HG02884 (cell line): ENCODE data around the gene SLC15A3.
"Not testable (repeated sequence)": the region's sequence is repeated elsewhere in the genome, so short reads cannot be mapped to it uniquely, and the experiment has no call there.

Experiments
- ATAC-seq: cut with Tn5 transposase; IDR thresholded peaks from one replicate; pipeline ENCODE4 v1.9.1; 2021; ENCODE audit warnings: mild to moderate bottlenecking, moderate library complexity; ENCODE audit not compliant: unreplicated experiment

SLC15A3 gene

DNA sequence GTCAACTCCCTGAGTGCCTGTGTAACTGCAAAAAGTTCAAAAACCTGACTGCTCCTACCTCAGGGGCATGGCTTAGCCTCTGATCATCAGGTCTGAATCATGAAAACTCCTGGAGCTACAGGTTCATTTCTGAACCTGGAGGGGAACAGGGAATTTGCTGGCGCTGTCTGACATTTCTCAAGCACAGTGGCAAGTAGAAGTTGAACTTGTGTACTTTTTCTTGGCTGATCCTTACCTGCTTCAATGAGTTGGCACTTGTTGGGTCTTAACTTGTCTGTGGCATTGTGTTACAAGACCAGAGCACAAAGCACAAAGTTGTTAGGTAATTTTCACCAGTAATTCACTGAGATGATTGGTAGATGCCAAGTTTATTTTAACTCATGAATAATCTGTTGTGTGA lies 34.7 kb downstream of the SLC15A3 start:
- ATAC-seq, result no peak

DNA sequence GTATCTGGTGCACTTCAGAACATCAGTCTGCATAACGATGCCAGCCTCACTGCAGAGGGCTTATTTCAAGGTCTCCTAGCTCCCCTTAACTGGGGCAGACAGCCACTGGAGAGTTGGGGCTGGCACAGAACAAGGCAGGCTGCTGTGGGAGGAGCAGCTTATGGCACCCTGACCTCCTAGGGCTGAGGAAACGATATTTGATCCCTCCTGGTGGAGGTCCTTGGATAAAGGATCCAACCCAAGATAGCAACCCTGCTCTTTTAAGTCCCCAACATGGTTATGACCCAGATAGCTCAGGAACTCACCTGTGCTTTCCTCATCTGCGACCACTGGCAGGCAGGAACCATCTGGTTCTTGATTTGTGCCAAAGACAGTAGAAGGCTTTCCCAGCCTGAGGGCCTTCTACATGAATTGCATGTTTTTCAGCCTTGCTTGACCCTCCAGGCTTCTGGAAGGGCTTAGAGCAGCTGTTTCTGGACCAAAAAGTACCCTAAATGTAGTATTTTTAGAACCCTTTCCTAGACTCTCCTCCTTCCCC lies 35.2 kb downstream of the SLC15A3 start:
- ATAC-seq, result no peak

DNA sequence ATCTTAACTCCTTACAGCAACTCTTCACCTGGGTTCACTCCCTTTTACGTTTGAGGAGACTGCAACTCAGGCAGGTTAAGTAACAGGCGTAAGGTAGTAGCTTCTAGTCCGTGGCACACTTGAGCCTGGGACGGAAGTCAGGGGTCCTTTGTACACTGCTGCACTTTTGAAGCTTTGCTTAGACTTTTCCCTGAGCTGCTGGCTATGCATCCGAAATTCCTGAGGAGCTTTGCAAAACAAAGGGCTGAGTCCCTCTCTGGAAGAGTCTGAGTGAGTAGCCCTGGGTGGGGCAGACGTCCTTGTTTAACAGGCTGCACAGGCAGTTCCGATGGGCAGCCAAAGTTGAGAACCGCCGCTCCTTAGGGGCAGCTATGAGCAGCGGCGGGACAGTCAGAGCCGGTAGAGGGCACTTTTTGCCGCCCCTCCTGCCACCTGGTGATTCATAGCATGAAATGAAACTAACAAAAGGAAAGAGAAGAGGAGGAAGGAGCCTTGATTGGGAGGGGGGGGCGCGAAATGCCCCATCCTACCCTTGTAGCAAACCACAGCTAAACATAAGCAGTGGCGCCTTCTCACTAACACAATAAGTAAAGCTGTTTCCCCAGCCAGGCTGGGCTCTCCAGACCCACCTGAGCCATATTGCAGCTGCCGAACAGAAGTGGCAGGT lies 36.6 kb downstream of the SLC15A3 start:
- ATAC-seq, result peak; percentile 44

DNA sequence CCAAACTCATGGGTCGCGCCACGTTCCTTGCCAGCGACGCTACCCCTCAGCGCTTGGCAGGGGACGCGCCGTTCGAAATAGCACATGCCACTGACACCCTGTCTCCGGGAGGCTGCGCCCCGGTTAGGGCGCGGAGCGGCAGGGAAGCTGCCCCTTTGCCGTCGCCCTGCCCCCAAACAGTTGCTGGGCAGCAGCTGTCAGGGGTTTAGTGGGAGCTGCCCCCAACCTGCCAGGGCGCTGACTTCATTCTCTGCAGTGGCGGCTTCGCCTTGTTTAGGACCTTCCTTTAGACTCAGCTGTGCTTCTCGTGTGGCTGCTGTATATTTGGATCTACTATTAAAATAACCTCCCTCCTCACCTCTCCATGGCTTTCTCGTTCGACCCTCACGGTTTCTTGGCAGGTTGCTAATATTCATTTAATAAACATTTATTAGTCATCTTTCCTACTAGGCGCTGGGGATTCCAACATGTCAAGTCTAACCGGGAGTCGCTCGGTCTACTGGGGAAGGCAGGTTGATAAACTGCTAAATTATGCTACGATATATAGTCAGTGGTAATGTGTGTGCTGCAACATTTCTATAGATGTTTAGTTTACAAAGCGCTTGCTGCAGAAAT lies 37.2 kb downstream of the SLC15A3 start:
- ATAC-seq, result peak; percentile 0

- peak; percentile 40 for ATAC-seq
Observed at GRCh38 chr11:60913793-60914632, 38.0 kb downstream of the SLC15A3 start, which contains the start of gene TMEM109. Gene TMEM109 (plus strand): TSS chr11:60914158. CDS start chr11:60919694, 5,536 bp downstream.

- no peak for ATAC-seq
Observed at GRCh38 chr11:60912851-60913528, 39.0 kb downstream of the SLC15A3 start.

GRCh38 chr11:60912223-60912850 lies 39.6 kb downstream of the SLC15A3 start:
- ATAC-seq, result no peak

- ATAC-seq, result no peak
Observed at GRCh38 chr11:60910711-60911380, 41.1 kb downstream of the SLC15A3 start.

GRCh38 chr11:60910281-60910687 lies 41.7 kb downstream of the SLC15A3 start:
- peak; percentile 35 for ATAC-seq

GRCh38 chr11:60909680-60910280 lies 42.2 kb downstream of the SLC15A3 start:
- ATAC-seq, result not testable (repeated sequence)

- no peak for ATAC-seq
Observed at GRCh38 chr11:60908803-60909202, 43.2 kb downstream of the SLC15A3 start.

GRCh38 chr11:60906132-60906972 lies 45.6 kb downstream of the SLC15A3 start, which contains the start of gene PRPF19:
Gene PRPF19 (minus strand): TSS chr11:60906585. CDS start chr11:60906382, 203 bp downstream.
- peak; percentile 69 for ATAC-seq

DNA sequence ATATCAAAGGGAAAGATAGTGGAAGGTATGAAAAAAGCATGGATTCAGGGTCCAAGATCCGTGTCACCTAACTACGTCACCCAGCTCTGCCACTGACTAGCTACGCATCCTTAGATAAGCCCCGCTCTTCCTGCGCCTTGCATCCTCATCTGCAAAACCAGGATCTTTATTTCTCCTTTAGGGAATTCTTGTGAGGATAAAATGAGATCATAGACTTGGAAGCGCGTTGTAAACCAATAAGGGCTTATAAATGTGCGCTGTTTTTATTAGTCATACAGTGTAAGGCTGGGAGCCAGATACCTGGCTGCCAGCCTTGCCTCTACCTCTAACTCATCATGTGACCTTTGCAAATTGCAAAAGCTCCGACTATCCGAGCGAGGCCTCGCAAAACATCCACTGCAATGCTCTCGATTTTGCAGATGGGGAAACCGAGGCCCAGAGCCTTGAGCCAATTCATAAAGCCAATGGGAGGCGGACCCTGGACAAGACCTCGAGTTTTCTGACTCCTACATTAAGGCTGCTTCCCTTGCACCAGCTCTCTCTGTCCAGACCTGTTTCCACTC lies 46.3 kb downstream of the SLC15A3 start:
- no peak for ATAC-seq

- no peak for ATAC-seq
Observed at GRCh38 chr11:60905047-60905446, 46.9 kb downstream of the SLC15A3 start.

- no peak for ATAC-seq
Observed at GRCh38 chr11:60902625-60903024, 49.4 kb downstream of the SLC15A3 start.

DNA sequence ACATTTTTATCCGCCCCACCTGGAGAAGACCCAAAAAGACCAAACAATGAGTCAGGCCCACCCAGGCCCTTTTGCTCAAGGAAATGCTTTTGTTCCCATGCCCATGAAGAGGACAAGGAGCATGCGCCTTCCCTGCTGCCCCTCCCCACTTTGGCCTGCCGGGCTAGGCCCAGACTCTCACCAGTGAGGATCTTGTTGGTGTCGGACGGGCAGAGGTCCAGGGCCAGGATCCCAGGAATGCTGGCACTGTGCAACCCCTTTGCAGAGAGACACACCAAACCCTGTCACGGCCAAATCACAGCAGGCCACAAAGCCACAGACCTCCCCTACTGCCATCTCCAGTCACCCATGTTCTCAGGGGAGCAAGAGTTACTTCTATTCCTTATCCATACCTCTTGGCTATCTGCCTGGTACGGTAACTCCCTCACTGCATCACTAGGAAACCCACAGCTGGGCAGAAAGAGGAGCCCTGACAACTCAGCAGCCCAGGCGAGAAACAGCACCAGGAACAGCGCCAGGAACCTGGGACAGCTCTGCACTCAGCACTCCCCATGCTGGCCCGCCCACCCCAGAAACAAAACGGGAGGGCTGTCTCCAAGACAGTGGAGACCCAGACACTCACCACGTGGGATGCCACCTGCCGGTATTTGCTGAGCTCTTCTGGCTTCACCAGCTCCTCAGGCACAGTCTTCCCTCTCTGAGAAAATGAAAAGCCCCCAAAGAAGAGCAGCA lies 51.1 kb downstream of the SLC15A3 start:
- ATAC-seq, result no peak

DNA sequence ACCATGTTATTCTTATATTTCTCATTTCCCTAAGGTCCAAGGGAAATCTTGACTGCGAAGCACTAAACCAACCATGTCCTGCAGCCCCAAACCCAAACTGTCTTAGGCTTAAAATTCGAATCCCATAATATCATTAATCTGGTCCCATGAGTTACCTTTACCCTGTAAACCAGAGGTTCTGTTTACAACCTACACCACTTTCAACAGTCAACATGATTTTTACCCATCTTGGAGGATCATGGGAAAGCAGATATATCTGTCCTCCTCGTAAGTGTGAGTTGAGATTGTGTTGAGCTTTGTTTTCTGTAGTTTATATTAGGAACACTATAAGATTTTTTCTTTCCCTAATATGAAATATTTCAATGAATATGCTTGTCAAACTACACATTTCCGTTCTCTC lies 52.0 kb downstream of the SLC15A3 start:
- ATAC-seq, result no peak
